Measurements from ENCODE around the gene CRACDL. TPM values are rescaled to one million over a fixed set of nuclear protein-coding genes. Genes with fewer than 3 reads are reported as not detected.

CRACDL gene
- polyA plus RNA-seq, 4 donors = 2.7 to 3.7 (median 3.1) TPM

GRCh38 chr2:98805412-98806171, 130.4 kb downstream of the CRACDL start:
- DNase-seq (ENCODE audit: low read depth in 4 of 4, low spot score in 2 of 4) = no peak

- DNase-seq (ENCODE audit: low read depth in 4 of 4, low spot score in 2 of 4) = no peak
Observed at GRCh38 chr2:98804736-98805135, 131.3 kb downstream of the CRACDL start.

DNA sequence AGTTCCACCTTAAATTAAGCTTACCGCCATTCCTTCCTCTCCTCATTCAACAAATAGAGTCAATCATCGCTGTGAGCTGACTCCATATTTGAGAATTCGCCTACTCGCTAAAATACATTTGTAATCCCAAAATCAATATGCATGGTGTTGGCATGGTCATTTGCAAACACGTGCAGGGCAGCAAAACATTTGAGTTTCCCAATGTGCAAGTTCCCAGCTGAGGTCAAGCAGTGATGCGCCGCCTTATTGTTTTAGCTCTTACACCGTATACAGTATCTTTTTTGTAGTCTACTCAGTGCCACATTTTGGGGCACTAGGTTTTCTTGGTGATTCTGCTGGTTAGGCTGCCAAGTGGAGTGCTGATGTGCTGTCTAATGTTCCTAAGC, 131.8 kb downstream of the CRACDL start:
- DNase-seq (ENCODE audit: low read depth in 4 of 4, low spot score in 2 of 4) = no peak

DNA sequence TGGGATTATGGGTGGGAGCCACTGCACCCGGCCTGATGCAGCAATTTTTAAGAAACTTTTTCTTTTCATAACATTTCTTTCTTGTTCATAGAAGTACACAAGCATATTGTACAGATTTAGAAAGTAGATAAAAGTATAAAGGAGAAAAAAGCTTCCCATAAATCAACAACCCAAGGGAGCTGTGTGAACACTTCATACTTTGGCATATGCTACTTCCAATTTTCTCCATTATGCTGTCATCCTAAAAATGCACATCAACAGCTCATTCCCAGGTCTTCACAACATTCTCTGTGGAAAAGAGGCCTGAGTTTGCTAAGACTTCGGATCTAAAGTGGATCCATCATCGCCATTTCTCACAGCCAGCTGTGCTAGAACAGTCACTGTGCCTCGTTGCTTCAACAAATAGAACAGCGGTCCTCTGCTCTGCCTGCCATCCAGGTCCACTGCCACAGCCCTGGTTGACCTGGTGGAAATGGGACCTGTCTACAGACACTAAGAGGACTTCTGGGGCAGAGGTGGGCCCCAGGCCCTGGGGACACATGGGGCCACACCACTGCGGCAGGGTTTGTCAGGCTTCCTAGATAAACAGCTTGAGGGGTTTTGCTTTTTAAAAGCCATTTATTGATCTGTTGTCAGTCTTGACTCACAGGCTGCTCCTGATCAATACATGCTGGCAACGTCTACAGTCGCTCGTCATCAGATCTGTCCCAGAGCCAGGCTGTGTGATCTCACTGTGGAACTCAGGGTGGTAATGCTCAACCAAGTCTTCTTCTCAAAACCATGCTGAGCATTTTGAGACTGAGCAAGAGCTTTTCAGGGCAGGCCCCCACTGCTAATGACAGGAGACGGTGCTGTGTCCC, 132.4 kb downstream of the CRACDL start:
- no peak for DNase-seq (ENCODE audit: low read depth in 4 of 4, low spot score in 2 of 4)

DNA sequence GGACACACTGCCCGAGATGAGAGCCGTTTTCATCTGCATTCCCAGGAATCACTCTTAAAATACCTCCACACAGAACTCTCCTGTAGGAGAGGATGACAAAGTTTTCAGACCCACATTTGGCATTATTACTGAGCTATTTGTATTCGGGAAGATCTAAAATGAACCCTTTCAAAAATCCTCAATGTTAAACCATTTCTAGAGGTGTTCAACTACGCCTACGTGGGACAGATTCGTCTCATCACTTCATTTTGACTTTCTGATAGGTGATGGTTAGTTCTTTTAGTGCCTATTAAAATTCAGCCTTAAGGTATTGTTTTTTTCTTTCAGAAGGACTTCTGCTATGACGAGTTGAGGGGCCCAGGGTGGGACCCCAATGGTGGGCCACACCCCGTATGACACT, 133.7 kb downstream of the CRACDL start:
- DNase-seq (ENCODE audit: low read depth in 4 of 4, low spot score in 2 of 4) = no peak

DNA sequence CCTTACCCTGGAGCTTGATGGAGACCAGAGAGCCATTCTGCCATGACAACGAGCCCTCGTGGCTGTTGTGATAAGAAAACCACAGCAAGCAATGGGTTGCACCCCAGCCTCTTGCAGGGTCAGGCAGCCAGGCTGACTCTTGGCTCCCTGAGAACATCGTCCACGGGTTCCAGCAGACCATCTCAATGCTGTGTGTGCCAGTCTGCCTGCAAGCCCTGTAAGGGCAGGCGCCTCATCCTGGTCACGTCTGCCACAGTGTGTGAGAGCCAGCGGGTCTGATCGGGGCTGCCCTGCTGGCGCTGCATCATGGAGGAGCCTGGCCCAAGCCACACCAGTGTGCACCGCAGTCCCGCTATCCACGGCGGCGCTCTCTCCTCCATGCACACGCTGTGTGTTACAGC, 134.1 kb downstream of the CRACDL start:
- DNase-seq (ENCODE audit: low read depth in 4 of 4, low spot score in 2 of 4) = no peak

GRCh38 chr2:98801286-98801685, 134.7 kb downstream of the CRACDL start:
- DNase-seq (ENCODE audit: low read depth in 4 of 4, low spot score in 2 of 4) = no peak

- no peak for DNase-seq (ENCODE audit: low read depth in 4 of 4, low spot score in 2 of 4)
Observed at GRCh38 chr2:98800330-98801064, 135.5 kb downstream of the CRACDL start.

DNA sequence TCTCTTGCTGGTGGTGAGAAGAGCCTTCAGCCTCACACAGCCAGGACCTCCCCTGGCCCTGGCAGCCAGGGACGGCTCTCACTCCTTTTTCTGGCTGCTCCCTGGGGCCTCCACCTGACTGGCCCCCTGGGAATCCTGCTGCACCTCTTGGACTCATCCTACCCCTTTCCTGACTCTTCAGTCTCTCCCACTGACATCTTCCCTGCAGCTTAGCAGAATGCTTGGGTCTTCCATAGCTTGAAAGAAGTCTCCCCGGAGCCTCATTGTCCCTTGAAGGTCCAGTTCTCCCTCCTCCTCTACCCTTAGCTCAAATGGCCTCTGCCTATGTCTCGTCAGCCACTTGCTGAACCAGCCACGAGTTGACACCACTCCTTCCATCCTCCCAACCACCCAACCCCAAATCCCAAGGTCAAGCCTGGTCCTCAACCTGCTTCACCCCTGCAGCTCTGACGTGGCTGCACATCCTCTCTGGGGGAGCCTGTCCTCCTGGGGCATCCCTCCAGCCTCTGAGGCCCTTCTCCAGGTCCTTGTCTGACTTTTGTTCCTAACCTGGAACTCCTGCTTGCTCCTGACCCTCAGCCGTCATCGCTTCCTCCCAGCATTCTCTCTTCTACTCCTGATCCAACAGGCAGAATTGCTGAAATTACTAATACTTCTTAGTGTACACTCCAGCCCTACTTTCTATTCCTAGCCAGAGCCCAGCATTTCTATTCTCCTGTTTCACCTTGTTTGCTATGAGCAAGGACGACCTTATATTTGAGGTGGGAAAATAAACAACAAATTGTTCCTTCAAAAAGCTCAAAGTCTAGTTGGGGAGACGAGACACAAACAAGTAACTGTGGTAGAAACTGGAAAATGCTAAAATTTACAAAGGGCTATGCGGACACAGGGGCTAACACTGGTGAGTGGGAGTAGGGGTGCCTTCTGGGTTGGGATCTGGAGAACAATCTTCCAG, 136.4 kb downstream of the CRACDL start:
- DNase-seq (ENCODE audit: low read depth in 4 of 4, low spot score in 2 of 4) = no peak

- DNase-seq (ENCODE audit: low read depth in 4 of 4, low spot score in 2 of 4) = no peak
Observed at GRCh38 chr2:98796775-98797544, 139.1 kb downstream of the CRACDL start.

DNA sequence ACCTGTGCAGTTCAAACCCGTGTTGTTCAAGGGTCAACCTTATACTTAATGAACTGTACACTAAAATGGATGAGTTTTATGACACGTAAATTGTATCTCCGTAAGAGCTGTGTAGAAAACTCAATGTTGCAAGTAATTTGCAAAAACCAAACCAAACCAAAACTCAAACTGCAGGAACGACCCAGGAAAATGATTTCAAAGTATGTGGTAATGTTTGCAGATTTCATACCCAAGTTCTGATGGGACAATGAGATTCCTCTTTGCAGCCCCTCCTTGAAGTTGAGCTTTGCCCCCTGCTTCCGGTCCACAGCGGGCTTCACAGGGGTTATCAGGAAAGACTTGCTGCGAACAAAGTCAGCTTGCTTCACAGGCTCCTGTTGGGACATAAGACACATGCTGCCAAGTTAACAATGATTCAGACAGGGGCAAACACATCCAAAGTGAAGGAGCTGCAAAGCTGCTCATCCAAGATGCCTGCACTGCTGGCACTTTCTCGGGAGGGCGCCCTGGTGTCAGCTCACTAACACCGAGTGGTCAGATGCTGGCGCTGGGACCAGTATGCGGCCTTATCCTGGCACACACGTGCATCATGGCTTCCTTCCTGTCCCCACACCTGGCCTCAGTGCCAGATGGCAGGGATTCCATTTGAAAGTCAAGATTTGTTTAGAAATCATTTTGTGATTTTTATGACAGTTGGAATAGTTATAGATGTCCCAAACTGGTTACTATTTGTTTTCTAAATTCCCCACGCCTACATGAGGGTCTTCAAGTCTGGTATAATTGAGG, 139.9 kb downstream of the CRACDL start:
- DNase-seq (ENCODE audit: low read depth in 4 of 4, low spot score in 2 of 4) = no peak

DNA sequence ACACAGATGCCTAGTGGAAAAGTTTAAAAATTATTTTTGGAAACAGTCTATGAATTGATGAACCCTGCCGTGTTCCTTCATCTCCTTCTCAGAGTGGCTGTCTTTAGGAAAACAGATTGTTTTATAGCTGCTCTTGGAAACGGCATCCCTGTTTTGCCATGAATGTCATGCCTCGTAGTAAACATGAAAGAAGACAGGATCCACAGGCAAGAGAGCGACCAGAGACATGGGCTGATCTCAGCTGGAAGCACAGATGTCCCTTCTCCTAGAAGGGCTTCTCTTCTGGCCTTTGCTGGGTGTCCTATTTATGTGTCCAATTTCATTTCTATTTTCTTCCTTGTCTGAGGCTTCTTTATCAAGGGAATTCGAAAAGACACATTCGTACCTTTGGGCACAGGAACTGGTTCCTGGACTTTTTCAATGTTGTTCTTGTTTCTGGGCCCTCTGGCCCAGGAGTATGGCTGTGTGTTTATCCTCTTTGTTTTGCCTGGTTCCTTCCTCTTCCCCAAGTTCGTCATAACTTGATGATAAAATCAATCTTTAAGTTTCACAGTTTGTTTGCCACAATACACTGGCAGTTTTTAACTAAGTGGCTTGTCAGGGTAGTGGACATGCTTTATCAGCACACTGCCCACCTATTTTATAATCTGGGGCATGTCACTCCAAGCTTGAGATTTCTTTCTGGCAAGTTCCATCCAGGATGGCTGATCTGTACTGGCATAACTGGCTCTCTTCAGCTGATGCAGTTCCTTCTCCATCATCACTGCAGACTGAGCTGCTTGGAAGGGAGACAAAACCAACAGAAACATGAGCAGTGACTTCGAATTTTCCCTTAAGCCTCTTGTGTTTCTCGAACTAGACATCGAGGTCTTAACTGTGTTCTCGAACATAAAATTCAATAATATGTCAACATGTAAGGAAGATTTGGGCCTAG, 141.9 kb downstream of the CRACDL start:
- DNase-seq (ENCODE audit: low read depth in 4 of 4, low spot score in 2 of 4) = no peak

- DNase-seq (ENCODE audit: low read depth in 4 of 4, low spot score in 2 of 4) = no peak
Observed at GRCh38 chr2:98793275-98793674, 142.8 kb downstream of the CRACDL start.

GRCh38 chr2:98790221-98790620, 145.8 kb downstream of the CRACDL start:
- no peak for DNase-seq (ENCODE audit: low read depth in 4 of 4, low spot score in 2 of 4)

- DNase-seq (ENCODE audit: low read depth in 4 of 4, low spot score in 2 of 4) = no peak
Observed at GRCh38 chr2:98787700-98788099, 148.3 kb downstream of the CRACDL start.

GRCh38 chr2:98786179-98786578, 149.8 kb downstream of the CRACDL start:
- DNase-seq (ENCODE audit: low read depth in 4 of 4, low spot score in 2 of 4) = no peak

GRCh38 chr2:98782570-98782969, 153.5 kb downstream of the CRACDL start:
- no peak for DNase-seq (ENCODE audit: low read depth in 4 of 4, low spot score in 2 of 4)

Measured in left renal cortex interstitium (tissue), 4 donors.